Transverse colon (tissue), 4 donors: Measurements from ENCODE around the gene BAZ2B. TPM values are rescaled to one million over a fixed set of nuclear protein-coding genes. Genes with fewer than 3 reads are reported as not detected.

Experiments used
- DNase-seq: peaks from one replicate; pipeline ENCODE4 v3.0.0-alpha.2; 2019
- H3K27ac ChIP-seq, 4 donors: fragments of 200-600 bp; sonication (generic); 2 replicates each; pipeline ENCODE4 v1.5.1; 2016 to 2018; ENCODE audit warnings: inconsistent platforms in 4 of 4
- H3K27me3 ChIP-seq: fragments of 200-600 bp; sonication (generic); 2 replicates; pipeline ENCODE4 v1.5.1; 2017; ENCODE audit warnings: inconsistent platforms
- H3K36me3 ChIP-seq, 4 donors: fragments of 200-600 bp; sonication (generic); 2 replicates each; pipeline ENCODE4 v1.5.1; 2017 to 2019; ENCODE audit warnings: inconsistent platforms in 4 of 4
- H3K4me1 ChIP-seq, 4 donors: fragments of 200-600 bp; sonication (generic); 2 replicates each; pipeline ENCODE4 v1.5.1; 2017 to 2020; ENCODE audit warnings: inconsistent platforms in 4 of 4
- H3K4me3 ChIP-seq, 4 donors: fragments of 200-600 bp; sonication (generic); 1 replicate in 1 of 4; 2 replicates in 3 of 4; pipeline versions ENCODE4 v1.5.1 to v1.6.1; 2017 to 2019; ENCODE audit warnings: inconsistent platforms in 4 of 4
- H3K9me3 ChIP-seq, 2 donors: fragments of 200-600 bp; sonication (generic); 2 replicates each; pipeline ENCODE4 v1.5.1; 2017 to 2019; ENCODE audit warnings: inconsistent platforms in 2 of 2
- CTCF ChIP-seq, 5 experiments: fragments of 200-600 bp in 3 of 5; fragments of 450-650 bp in 2 of 5; sonication (generic) in 3 of 5; IDR thresholded peaks; 1 replicate in 2 of 5; 2 replicates in 3 of 5; pipeline ENCODE4 v1.5.1; 2016 to 2017; ENCODE audit warnings: antibody characterized with exemption in 5 of 5, inconsistent platforms in 3 of 5, mild to moderate bottlenecking in 2 of 5, moderate library complexity in 1 of 5
- EP300 ChIP-seq: sonication (generic); formaldehyde crosslinking; IDR thresholded peaks from one replicate; pipeline ENCODE4 v1.6.1; 2017; ENCODE audit warnings: antibody characterized with exemption, low read depth
- POLR2A ChIP-seq: fragments of 450-650 bp; IDR thresholded peaks from one replicate; pipeline ENCODE4 v1.6.1; 2016; ENCODE audit warnings: antibody characterized with exemption, mild to moderate bottlenecking, moderate library complexity
- POLR2AphosphoS5 ChIP-seq, 3 donors: sonication (generic); formaldehyde crosslinking; IDR thresholded peaks; one replicate each; pipeline ENCODE4 v1.6.1; 2016; ENCODE audit warnings: antibody characterized with exemption in 3 of 3
- WGBS, 2 donors: methylation state at CpG; one replicate each; pipeline ENCODE4 v1.1.5; 2018; ENCODE audit warnings: low coverage in 1 of 2; 5-methylcytosine and 5-hydroxymethylcytosine counted together
- in situ Hi-C, 4 donors: fragments of 200-750 bp; cut with MboI; loops; one replicate each; pipeline versions ENCODE4 v1.15.0 to v1.15.1; 2017; ENCODE audit warnings: low sequenced_read_pairs in 3 of 4, low pct_ligation_motif_present in 1 of 4, low pct_unique_long_range_greater_than_20kb in 1 of 4
- intact Hi-C: fragments of 100-400 bp; cut with DNase I; formaldehyde crosslinking; loops from one replicate; pipeline ENCODE4 v1.15.1; 2023; ENCODE audit warnings: low total_unique reads
- total RNA-seq, 4 donors: library from RNA; depleted of rRNA; stranded (reverse); fragments of >200 nt; gene quantifications; one replicate each; pipeline ENCODE4 v1.1.0, GENCODE V29; 2016

Gene BAZ2B
- total RNA-seq, 4 donors from 2014 or later, result 42.3 to 104 (median 81.3) TPM

- H3K4me1 ChIP-seq, result peaks cover 15 to 71% (median 35%) of the 10 kb centered on the region in 4 donors
- peak overlapping the region; percentile 66 to 89 (median 81) for H3K4me3 ChIP-seq
- DNase-seq, result no peak
- WGBS, 2 donors, result 5 to 8% methylated on average over 16 of the region's 16 CpGs
- in situ Hi-C loops (no loop called here), intact Hi-C loops (no loop called here)
- H3K27me3 ChIP-seq, result no peaks in the 10 kb centered on the region
- no peaks in the 10 kb centered on the region for H3K9me3 ChIP-seq
- H3K36me3 ChIP-seq, result no peaks in the 10 kb centered on the region
- TF ChIP-seq POLR2A (no peak), POLR2AphosphoS5 (IDR thresholded peaks at IDR 0.05) (peak in 1 of 3 donors; percentile 7)
- H3K27ac ChIP-seq, result peak overlapping the region; percentile 93 to 99 (median 98)
Observed at GRCh38 chr2:159614534-159615366, 1.6 kb downstream of the BAZ2B start.

GRCh38 chr2:159613651-159614285 is 2.6 kb downstream of the BAZ2B start:
- DNase-seq, result no peak
- TF ChIP-seq POLR2AphosphoS5 (IDR thresholded peaks at IDR 0.05) (peak in 1 of 3 donors; percentile 17), POLR2A (peak; percentile 35), EP300 (no peak)
- Histone ChIP-seq H3K27me3 (no peaks in the 10 kb centered on the region), H3K4me3 (peak overlapping the region; percentile 9 to 89 (median 72)), H3K27ac (peak overlapping the region; percentile 93 to 99 (median 98)), H3K9me3 (no peaks in the 10 kb centered on the region), H3K36me3 (no peaks in the 10 kb centered on the region), H3K4me1 (peaks cover 17 to 73% (median 41%) of the 10 kb centered on the region in 4 donors)
- WGBS, 2 donors, result 0 to 6% methylated on average over 1 of the region's 1 CpG
- intact Hi-C loops, result no loop called here
- in situ Hi-C loops, result no loop called here

- in situ Hi-C loops (no loop called here), intact Hi-C loops (no loop called here)
- Histone ChIP-seq H3K9me3 (no peaks in the 10 kb centered on the region), H3K27ac (peak overlapping the region; percentile 93 to 99 (median 98)), H3K27me3 (no peaks in the 10 kb centered on the region), H3K36me3 (no peaks in the 10 kb centered on the region), H3K4me3 (peak overlapping the region in 3 of 4 donors; percentile 66 to 89 (median 78)), H3K4me1 (peaks cover 17 to 73% (median 43%) of the 10 kb centered on the region in 4 donors)
- TF ChIP-seq POLR2AphosphoS5 (IDR thresholded peaks at IDR 0.05) (no peak), EP300 (no peak), CTCF (IDR thresholded peaks at IDR 0.05) (no peak), POLR2A (no peak)
- no peak for DNase-seq
- WGBS, 2 donors, result 11 to 47% methylated on average over 1 of the region's 1 CpG
Observed at GRCh38 chr2:159613091-159613490, 3.3 kb downstream of the BAZ2B start.

- Histone ChIP-seq H3K36me3 (no peaks in the 10 kb centered on the region), H3K4me1 (peaks cover 17 to 72% (median 41%) of the 10 kb centered on the region in 4 donors), H3K27me3 (no peaks in the 10 kb centered on the region), H3K4me3 (peak overlapping the region in 2 of 4 donors; percentile 66 to 89), H3K9me3 (no peaks in the 10 kb centered on the region), H3K27ac (peak overlapping the region; percentile 93 to 99 (median 98))
- WGBS, 2 donors, result 58 to 64% methylated on average over 1 of the region's 1 CpG
- in situ Hi-C loops, result no loop called here
- intact Hi-C loops, result no loop called here
- TF ChIP-seq POLR2AphosphoS5 (IDR thresholded peaks at IDR 0.05) (peak in 1 of 3 donors; percentile 30), POLR2A (no peak), CTCF (IDR thresholded peaks at IDR 0.05) (no peak)
- no peak for DNase-seq
Observed at GRCh38 chr2:159612255-159612901, 4.0 kb downstream of the BAZ2B start.
